Measurements from ENCODE around the gene WNT6.

Gene WNT6

DNA sequence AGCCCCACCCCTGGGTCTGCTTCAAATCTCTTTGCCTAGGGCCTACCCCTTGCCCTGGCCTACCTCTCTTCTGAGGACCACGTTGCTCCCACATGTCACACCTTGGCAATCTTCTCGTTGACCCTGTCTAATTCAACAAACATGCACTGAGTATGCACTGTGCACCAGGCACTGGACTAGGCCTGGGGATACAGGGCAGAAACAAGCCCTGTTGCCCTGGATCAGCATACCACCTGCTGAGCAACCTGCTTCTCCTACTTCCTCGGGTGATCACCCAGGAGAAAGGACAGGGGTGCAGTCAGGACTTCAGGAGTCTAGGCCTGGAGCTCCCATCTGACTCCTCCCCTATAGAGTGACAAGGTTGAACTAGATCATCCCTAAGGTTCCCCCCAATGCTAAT is 30.8 kb downstream of the WNT6 start:
- no peaks in the 10 kb centered on the region for H3K4me1 ChIP-seq
- no peak overlapping the region for H3K9ac ChIP-seq
- no peaks in the 10 kb centered on the region for H3K27me3 ChIP-seq (ENCODE audit: control insufficient read depth, insufficient read depth, low read length)
- H3K36me3 ChIP-seq (ENCODE audit: control insufficient read depth, insufficient read depth, low read length) = no peaks in the 10 kb centered on the region
- TF ChIP-seq CTCF (IDR thresholded peaks at IDR 0.05) = no peak
- no peak overlapping the region for H3K4me3 ChIP-seq (ENCODE audit: low read depth, low read length)
- H3K79me2 ChIP-seq = no peaks in the 10 kb centered on the region
- H3K9me3 ChIP-seq (ENCODE audit: control insufficient read depth, low read length) = no peaks in the 10 kb centered on the region
- H3K4me2 ChIP-seq (ENCODE audit: low read length) = no peak overlapping the region
- H2AFZ ChIP-seq = no peak overlapping the region
- no peak overlapping the region for H3K27ac ChIP-seq

DNA sequence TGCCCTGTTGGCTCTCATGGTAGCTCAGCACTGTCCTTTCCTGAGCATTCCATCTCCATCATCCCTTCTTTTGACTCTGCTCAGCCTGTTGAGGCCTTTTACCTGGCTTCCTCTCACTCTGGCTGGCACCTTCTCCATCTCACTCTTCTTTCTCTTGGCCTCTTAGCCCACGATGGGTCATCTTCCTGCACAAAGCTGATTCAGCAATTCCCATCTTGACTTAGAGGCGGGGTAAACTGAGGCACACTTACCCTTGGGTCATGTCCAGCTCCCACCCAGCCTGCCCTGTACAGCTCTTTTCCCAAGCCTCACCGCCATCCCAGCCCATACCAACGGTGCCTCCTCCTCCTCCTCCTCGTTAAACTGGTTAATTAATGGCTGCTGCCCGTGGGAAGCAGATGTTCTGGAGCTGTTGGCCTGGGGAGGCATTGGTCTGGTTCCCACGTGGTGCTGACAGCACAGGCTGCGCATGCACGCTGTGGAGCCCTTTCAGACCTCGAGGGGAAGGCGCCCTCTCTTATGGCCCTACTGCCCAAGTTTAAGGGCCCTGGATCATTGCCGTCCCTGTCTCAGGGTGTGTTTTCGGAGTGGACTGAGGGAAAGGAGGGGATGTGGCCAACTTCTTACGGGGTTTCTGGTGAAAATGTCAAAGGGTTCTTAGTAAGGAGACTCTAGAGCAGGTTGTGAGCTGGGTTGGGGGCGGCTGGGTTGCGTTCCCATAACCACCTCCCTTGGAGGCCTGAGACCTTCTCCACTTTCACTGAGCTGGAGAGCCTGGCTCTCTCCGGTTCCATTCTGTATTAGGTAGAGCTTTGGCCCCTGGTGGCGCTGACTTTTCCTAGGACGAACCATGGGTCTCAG is 31.9 kb downstream of the WNT6 start:
- no peaks in the 10 kb centered on the region for H3K79me2 ChIP-seq
- H3K27ac ChIP-seq = no peak overlapping the region
- H3K9ac ChIP-seq = no peak overlapping the region
- H3K4me3 ChIP-seq (ENCODE audit: low read depth, low read length) = no peak overlapping the region
- H3K36me3 ChIP-seq (ENCODE audit: control insufficient read depth, insufficient read depth, low read length) = no peaks in the 10 kb centered on the region
- no peaks in the 10 kb centered on the region for H3K9me3 ChIP-seq (ENCODE audit: control insufficient read depth, low read length)
- TF ChIP-seq CTCF (IDR thresholded peaks at IDR 0.05) = no peak
- H2AFZ ChIP-seq = no peak overlapping the region
- no peaks in the 10 kb centered on the region for H3K4me1 ChIP-seq
- no peaks in the 10 kb centered on the region for H3K27me3 ChIP-seq (ENCODE audit: control insufficient read depth, insufficient read depth, low read length)
- no peak overlapping the region for H3K4me2 ChIP-seq (ENCODE audit: low read length)

GRCh38 chr2:218892693-218893348 is 33.2 kb downstream of the WNT6 start:
- TF ChIP-seq CTCF (IDR thresholded peaks at IDR 0.05) = peak; percentile 34
- H3K79me2 ChIP-seq = no peaks in the 10 kb centered on the region
- H3K36me3 ChIP-seq (ENCODE audit: control insufficient read depth, insufficient read depth, low read length) = no peaks in the 10 kb centered on the region
- peaks cover 8% of the 10 kb centered on the region for H3K27me3 ChIP-seq (ENCODE audit: control insufficient read depth, insufficient read depth, low read length)
- H3K27ac ChIP-seq = no peak overlapping the region
- no peaks in the 10 kb centered on the region for H3K9me3 ChIP-seq (ENCODE audit: control insufficient read depth, low read length)
- H2AFZ ChIP-seq = peak overlapping the region; percentile 83
- no peak overlapping the region for H3K4me3 ChIP-seq (ENCODE audit: low read depth, low read length)
- no peaks in the 10 kb centered on the region for H3K4me1 ChIP-seq
- no peak overlapping the region for H3K9ac ChIP-seq
- H3K4me2 ChIP-seq (ENCODE audit: low read length) = peak overlapping the region; percentile 71

DNA sequence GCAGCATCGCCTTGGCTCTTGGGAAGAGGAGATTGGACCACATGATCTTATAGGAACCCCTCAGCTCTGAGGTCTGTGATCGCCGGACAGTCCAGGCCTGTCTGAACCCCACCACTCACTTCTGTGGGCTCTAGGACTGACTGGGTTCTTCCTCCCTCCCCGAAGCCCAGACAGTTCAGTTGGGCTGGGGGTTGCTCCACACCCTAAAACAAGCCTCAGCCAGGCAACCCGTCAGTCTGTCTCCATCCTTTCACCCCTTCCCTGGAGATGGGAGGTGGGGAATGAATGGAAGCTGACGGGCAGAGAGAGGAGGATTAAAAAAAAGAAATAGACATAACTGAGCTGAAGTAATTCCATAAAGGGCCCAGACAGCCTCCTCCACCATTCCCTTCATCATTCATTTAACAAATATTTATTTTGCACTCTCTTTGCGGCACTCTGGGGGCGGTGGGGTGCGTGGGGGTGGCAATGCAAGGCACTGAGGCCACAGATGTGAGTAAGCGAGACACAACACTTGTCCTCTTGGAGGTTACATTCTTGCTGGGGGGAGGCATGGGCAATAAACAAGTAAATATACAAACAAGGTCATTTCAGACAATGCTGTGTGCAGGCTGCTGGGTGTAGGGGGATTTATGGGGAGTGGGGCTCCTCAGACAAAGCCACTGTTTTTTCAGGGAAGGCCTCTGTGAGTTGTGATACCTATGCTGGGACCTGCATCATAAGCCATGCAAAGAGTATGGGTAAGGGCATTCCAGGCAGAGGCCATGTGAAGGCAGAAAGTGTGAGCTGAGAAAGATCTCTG is 33.9 kb downstream of the WNT6 start:
- no peak overlapping the region for H3K4me3 ChIP-seq (ENCODE audit: low read depth, low read length)
- TF ChIP-seq CTCF (IDR thresholded peaks at IDR 0.05) = no peak
- H3K4me2 ChIP-seq (ENCODE audit: low read length) = peak overlapping the region; percentile 71
- no peak overlapping the region for H3K27ac ChIP-seq
- H3K9me3 ChIP-seq (ENCODE audit: control insufficient read depth, low read length) = no peaks in the 10 kb centered on the region
- peaks cover 6% of the 10 kb centered on the region for H3K4me1 ChIP-seq
- no peaks in the 10 kb centered on the region for H3K79me2 ChIP-seq
- no peak overlapping the region for H3K9ac ChIP-seq
- peak overlapping the region; percentile 83 for H2AFZ ChIP-seq
- H3K36me3 ChIP-seq (ENCODE audit: control insufficient read depth, insufficient read depth, low read length) = no peaks in the 10 kb centered on the region
- peaks cover 8% of the 10 kb centered on the region for H3K27me3 ChIP-seq (ENCODE audit: control insufficient read depth, insufficient read depth, low read length)

Data from parathyroid adenoma (tissue), 2 donors.